ENCODE measurements around the gene JADE1. TPM values are rescaled to one million over a fixed set of nuclear protein-coding genes. Genes with fewer than 3 reads are reported as not detected.
A peak's percentile ranks its signal among the peaks of the same experiment; 100 is the strongest.

JADE1 gene
- total RNA-seq, 1 experiment from 2014 or later, result 192 TPM

DNA sequence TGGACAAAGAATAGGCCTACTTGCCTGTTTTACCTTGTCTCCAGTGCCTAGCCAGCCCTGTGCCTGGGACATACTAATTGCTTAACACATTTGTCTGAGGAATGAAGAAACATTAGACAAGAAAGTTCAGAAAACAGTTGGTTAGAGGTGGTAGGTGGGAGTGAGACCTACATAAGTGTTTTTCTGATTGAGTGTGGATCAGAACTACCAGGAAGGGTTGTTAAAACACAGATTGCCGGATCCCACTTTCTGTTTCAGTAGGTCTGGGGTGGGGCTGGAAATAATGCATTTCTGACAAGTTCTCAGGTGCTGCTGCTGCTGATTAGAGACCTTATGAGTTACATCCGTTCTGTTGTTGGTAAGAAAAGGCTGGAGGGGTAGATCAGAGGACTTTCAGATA lies 5.7 kb upstream of the JADE1 start:
- Histone ChIP-seq H4K8ac (replicated peaks; ENCODE audit: insufficient read length, low read depth, low read length) (no peak overlapping the region), H2BK20ac (ENCODE audit: low read depth, low read length, poor library complexity, severe bottlenecking) (no peak overlapping the region), H2BK120ac (ENCODE audit: low read depth, low read length, poor library complexity, severe bottlenecking) (no peak overlapping the region), H3K23ac (ENCODE audit: insufficient read length, low read depth, low read length) (no peak overlapping the region), H2BK5ac (ENCODE audit: insufficient read length, low read length) (no peak overlapping the region), H4K20me1 (ENCODE audit: control insufficient read depth, insufficient read depth, insufficient read length) (no peaks in the 10 kb centered on the region), H3K4me2 (ENCODE audit: insufficient read depth, insufficient read length, low read length) (no peak overlapping the region), H3K27ac (ENCODE audit: insufficient read length, low read depth, low read length) (peak overlapping the region; percentile 8), H2AFZ (ENCODE audit: low read length) (no peak overlapping the region), H2AK5ac (ENCODE audit: insufficient read length, low read length) (no peak overlapping the region), H3K4me1 (ENCODE audit: insufficient read depth, low read length) (peaks cover 18% of the 10 kb centered on the region; the same call in 1 of the 2 replicates), H3K14ac (ENCODE audit: insufficient read depth, low read length) (no peak overlapping the region), H3K9ac (ENCODE audit: extremely low read depth, insufficient read length, low read length) (no peak overlapping the region), H3T11ph (ENCODE audit: low read length) (no peak overlapping the region), H3K79me2 (ENCODE audit: insufficient read depth, low read length) (no peaks in the 10 kb centered on the region), H3K9me3 (ENCODE audit: control insufficient read depth, low read depth, low read length) (no peaks in the 10 kb centered on the region), H2BK15ac (ENCODE audit: low read depth, low read length) (no peak overlapping the region), H4K91ac (ENCODE audit: insufficient read length, low read depth, low read length) (no peak overlapping the region), H3K56ac (ENCODE audit: insufficient read length, low read depth, low read length) (no peak overlapping the region), H2BK12ac (ENCODE audit: insufficient read length, low read depth, low read length) (no peak overlapping the region), H3K27me3 (ENCODE audit: insufficient read depth, low read length) (no peaks in the 10 kb centered on the region), H3K4ac (ENCODE audit: low read depth, low read length) (no peak overlapping the region), H3K79me1 (ENCODE audit: insufficient read depth, low read depth, low read length, poor library complexity, severe bottlenecking) (no peaks in the 10 kb centered on the region), H3K18ac (ENCODE audit: insufficient read length, low read depth, low read length) (no peak overlapping the region), H3K23me2 (ENCODE audit: insufficient read length, low read depth, low read length, poor library complexity, severe bottlenecking) (no peaks in the 10 kb centered on the region), H4K5ac (ENCODE audit: insufficient read length, low read depth, low read length) (no peak overlapping the region)
- Mint-ChIP-seq H3K27ac (no peak overlapping the region), H3K36me3 (ENCODE audit: insufficient read depth in 1 of 3, low read depth in 3 of 3) (no peaks in the 10 kb centered on the region), H3K4me3 (peak overlapping the region in 1 of 2 experiments; percentile 42; a peak in 2 of 5 replicates), H3K9me3 (no peaks in the 10 kb centered on the region), H3K4me1 (peaks cover 19 to 24% of the 10 kb centered on the region in 2 experiments), H3K27me3 (ENCODE audit: low read depth) (no peaks in the 10 kb centered on the region)
- TF ChIP-seq CTCF (conservative IDR thresholded peaks at IDR 0.05), result no peak
- DNase-seq, result no peak
- no CpG with 5 or more reads among the region's 2 CpGs for WGBS (ENCODE audit: extremely low coverage, insufficient read length, low lambda C conversion rate)

All from H9 (cell line).